SW480 (cell line): ENCODE results near the gene POLA1.

ENCODE experiments used
- DNase-seq: peaks from one replicate; pipeline ENCODE4 v3.0.0-alpha.2; 2016; ENCODE audit warnings: low spot score

Gene POLA1

DNA sequence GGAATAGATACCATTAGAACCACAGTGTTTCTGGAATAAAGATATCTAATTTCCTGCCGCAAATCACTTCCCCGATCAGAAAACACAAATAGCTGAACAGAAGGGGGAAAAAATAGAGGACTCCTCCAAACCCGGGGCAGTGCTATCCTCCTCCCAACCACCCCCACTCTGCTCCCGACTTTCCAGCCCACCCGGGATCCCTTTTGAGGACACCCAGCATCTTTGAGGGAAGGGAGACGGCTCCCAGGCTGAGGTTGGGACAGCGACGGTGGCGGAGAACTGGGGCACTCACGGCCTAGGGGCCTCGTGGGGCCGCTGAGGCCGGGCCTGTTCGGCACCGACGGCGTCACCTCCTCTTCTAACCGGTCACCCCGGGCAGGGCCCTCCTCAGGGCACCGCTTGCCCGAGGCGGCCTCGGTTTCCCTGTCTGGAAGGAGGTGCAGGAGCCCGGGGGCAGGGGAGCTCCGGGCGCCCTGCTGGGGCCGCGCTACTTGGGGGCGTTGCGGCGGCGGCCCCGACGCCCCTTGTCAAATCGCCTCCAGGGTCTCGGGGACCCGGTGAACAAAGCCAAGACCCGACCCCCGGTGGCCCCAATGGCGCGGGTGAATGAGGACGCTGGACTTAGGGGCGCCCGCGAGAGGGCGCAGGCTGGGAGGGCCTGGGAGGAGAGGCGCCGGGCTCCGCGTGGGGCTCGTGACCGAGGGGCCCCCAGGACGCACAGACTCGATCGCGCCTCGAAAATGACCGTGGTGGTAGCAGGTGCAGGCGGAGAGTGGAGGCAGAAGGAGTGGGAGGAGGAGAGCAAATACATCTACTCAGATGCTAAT lies 329.0 kb downstream of the POLA1 start:
- no peak for DNase-seq

DNA sequence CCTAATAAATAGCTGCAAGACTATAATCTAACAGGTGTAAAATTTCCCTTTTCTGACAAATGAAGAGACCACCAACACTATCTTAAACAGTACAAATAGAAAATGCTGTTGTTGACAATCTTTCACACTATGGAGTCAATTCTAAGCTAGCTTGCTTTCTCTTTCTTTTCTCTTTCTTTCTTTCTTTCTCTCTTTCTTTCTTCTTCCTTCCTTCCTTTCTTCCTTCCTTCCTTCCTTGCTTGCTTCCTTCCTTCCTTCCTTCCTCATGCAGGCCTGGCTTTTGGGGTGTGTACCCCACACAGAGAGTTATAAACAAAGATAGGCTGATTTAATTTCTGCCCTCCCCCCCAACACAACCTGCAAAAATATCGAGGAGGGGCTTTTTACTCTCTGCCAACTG lies 330.2 kb downstream of the POLA1 start:
- no peak for DNase-seq

DNA sequence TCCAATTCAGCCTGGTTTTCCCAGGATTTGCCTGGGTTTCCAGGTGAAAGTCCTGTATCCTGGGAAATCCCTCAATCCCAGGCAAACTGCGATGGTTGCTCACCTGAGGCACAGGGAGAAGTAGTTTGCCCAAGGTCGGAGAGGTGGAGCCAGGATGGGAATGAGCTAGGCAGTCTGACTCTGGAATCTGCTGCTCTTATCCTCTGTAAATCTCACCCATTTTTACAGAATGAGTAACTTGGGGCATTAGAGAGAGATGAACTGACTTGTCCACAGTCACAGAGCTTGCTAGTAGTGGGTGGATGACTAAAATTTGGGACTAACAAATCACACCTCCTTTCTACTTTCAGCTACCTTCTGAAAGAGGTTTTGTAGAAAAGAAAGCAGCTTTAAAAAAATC lies 331.9 kb downstream of the POLA1 start:
- DNase-seq: no peak

DNA sequence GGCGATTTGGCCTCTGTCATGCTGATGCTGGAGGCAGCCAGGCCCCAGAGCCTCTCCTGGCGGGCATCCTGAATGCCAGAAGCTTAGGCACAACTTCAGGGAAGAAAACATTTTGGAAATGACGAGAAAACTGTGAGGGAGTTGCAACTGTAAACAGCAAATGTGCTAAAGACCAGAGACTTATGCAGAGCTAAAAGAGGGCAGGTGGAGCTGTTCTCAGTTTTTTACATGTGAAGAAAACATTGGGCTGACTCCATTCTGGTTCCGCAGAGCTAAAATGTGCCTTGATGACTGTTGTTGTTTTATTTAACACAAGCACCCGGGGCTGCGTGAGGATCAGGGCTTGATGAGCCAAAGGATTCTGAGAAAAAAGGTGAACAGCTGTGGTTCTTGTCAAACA lies 332.9 kb downstream of the POLA1 start:
- no peak for DNase-seq

DNA sequence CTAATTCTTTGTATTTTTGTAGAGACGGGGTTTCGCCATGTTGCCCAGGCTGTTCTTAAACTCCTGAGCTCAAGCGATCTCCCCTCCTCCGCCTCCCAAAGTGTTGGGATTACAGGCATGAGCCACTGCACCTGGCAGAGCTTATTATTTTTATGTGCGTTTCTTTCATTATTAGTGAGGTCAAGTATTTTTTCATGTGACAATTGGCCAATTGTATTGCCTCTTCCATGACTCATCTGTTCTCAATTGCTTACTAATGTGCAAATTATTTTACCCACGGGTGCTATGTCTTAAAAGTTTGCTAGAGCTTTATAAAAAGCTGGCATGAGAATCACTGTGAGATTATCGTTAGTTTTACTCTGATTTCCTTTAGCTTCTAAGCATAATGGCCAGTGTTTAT lies 335.0 kb downstream of the POLA1 start:
- DNase-seq: peak; percentile 48

DNA sequence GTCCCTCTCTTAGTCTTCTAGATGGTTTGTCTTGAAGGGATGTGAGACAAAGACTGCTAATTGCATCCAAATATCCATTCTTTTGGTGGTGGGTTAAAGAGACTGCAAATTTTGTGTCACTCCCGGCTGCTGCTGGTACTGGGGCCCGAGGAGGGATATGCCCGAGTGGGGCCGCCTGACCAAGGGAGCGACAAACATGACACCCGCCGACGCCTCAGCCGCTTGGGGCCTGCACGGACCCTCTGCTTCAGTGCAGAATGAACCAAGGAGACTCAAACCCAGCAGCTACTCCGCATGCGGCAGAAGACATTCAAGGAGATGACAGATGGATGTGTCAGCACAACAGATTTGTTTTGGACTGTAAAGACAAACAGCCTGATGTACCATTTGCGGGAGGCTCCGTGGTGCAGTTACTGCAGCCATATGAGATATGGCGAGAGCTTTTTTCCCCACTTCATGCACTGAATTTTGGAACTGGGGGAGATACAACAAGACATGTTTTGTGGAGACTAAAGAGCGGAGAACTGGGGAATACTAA lies 335.6 kb downstream of the POLA1 start:
- DNase-seq: no peak

DNA sequence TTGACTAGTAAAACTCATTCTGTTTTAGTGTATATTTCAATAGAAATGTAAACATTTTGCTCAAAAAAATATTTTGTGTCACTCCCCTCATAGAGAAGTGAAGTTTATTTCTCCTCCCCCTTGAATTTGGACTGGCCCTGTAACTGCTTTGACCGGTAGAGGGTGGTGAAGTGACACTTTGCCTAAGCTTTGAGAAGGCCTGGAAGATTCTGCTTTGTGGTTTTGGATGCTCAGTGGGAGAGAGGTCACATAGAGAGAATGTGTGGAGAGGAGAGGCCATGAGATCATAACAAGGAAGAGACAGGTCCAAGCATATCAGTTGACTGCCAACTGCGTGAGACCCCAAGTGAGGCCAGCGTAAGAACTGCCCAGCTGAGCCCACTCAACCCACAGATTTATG lies 341.2 kb downstream of the POLA1 start:
- peak; percentile 37 for DNase-seq

DNA sequence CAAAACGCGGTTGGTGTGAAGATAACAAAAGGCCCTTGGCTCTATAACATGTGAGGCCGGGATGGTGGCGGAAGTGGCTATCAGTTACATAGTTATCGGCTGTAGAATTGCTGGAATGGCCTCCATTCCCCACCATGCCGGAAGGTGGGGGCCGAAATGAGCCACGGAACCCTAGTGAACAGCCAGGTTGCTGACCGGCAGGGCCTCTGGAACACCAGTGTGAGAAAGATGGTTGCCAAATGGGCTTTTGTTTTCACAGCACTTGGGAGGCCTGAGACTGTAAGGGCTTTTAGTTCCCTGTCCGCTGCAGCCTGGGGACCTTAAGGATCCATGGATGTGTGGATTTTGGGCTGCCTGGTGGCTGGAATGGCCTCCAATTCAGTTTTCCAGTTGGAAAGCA lies 345.3 kb downstream of the POLA1 start:
- DNase-seq: no peak

DNA sequence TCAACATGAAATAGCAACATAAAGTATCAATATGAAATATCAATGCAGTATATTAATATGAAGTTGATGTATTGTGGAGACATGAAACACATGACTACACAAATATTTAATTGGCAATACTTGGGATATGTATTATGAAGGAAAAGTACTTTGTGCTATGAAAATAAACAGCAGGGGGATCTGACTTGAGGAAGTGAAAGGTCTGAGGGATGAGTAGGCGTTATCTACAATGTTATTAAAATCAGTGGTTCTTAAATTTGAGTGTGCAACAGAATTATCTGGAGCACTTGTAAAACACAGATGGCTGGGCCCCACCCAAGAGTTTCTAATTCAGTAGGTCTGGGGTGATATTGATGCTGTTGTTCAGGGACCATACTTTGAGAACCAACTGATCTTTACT lies 349.5 kb downstream of the POLA1 start:
- no peak for DNase-seq
